D721Med (cell line): ENCODE results near the gene LY6G5C.

Experiments
- DNase-seq: peaks from one replicate; pipeline ENCODE4 v3.0.0; 2011; ENCODE audit warnings: low spot score; ENCODE audit not compliant: insufficient read length
- FAIRE-seq: peaks from 2 replicates; lab custom pipeline; 2011; peaks lifted over from hg19 to GRCh38; lab: Jason Lieb, UNC
- CTCF ChIP-seq: IDR thresholded peaks from 2 replicates; pipeline ENCODE4 v1.5.1; 2012; ENCODE audit warnings: mild to moderate bottlenecking, control low read depth; ENCODE audit not compliant: insufficient read depth; ENCODE audit errors: missing control alignments

The LY6G5C gene

GRCh38 chr6:31633447-31633846 lies 47.4 kb downstream of the LY6G5C start:
- no peak for FAIRE-seq
- no peak for TF ChIP-seq CTCF

DNA sequence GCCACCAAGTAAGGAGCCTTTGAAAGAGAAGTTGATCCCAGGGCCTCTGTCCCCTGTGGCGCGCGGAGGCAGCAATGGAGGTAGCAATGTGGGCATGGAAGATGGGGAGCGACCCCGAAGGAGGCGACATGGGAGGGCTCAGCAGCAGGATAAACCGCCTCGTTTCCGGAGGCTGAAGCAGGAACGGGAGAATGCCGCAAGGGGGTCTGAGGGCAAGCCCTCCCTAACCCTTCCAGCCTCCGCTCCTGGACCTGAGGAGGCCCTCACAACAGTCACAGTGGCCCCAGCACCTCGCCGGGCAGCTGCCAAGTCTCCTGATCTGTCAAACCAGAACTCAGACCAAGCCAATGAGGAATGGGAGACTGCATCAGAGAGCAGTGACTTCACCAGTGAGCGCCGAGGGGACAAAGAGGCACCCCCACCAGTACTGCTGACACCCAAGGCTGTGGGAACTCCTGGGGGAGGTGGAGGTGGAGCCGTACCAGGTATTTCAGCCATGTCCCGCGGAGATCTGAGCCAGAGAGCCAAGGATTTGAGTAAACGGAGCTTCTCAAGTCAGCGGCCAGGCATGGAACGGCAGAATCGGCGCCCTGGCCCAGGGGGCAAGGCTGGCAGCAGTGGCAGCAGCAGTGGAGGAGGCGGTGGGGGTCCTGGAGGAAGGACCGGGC lies 48.5 kb downstream of the LY6G5C start:
- FAIRE-seq (no peak), DNase-seq (no peak)
- no peak for TF ChIP-seq CTCF

More at GRCh38 chr6:31633447-31633846, 47.4 kb downstream of the LY6G5C start:
- DNase-seq, result no peak

GRCh38 chr6:31631681-31632278 lies 49.1 kb downstream of the LY6G5C start:
- FAIRE-seq (no peak), DNase-seq (no peak)
- no peak for TF ChIP-seq CTCF

GRCh38 chr6:31631209-31631608 lies 49.7 kb downstream of the LY6G5C start:
- no peak for TF ChIP-seq CTCF
- DNase-seq (no peak), FAIRE-seq (no peak)

DNA sequence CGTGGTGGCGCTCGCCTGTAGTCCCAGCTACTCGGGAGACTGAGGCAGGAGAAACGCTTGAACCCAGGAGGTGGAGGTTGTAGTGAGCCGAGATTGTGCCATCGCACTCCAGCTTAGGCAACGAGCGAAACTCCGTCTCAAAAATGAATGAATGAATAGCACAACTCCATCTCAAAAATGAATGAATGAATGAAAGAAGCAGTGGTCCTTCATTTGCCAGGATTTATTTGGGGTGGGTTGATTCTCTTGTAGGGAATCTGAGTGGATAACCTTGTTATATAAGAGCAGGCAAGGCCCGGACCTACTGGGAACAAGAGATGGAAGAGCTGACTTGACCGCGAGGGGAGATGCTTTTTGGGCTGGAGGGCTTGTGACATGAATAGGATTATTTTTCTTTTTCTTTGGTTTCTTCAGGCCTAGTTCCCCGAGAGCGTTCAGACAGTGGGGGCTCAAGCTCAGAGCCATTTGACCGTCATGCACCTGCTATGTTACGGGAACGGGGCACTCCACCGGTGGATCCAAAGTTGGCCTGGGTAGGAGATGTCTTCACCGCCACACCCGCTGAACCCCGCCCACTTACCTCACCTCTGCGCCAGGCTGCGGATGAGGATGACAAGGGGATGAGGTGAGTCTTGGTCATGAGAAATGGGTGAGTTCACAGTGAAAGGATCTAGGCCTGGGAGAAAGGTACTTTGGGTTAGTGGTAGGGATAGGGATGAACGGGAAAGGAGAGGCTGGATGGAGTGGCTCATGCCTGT lies 50.5 kb downstream of the LY6G5C start:
- DNase-seq (no peak), FAIRE-seq (no peak)
- TF ChIP-seq CTCF, result no peak

DNA sequence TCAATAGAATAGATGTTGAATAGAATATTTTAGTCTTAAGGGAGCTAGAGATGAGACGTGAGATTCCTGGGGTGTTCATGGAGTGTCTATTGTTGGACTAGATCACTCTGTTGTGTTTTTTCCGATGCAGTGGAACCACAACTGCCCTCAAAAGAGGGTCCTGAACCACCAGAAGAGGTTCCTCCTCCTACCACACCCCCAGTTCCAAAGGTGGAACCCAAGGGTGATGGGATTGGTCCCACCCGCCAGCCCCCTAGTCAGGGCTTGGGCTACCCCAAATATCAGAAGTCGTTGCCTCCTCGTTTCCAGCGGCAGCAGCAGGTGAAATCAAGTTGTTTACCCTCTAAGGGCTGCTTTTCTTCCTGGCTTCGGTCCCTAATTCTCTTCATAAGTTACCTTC lies 51.9 kb downstream of the LY6G5C start:
- FAIRE-seq, result no peak
- TF ChIP-seq CTCF, result no peak
- DNase-seq, result no peak
